Osteoblast (primary cell): Measurements from ENCODE around the gene IFT27. TPM values are rescaled to one million over a fixed set of nuclear protein-coding genes. Genes with fewer than 3 reads are reported as not detected.
A peak's percentile ranks its signal among the peaks of the same experiment; 100 is the strongest.

Source experiments
- DNase-seq: peaks from one replicate; pipeline ENCODE4 v3.0.0; 2011; ENCODE audit warnings: low spot score, mixed read lengths; ENCODE audit not compliant: insufficient read length; ENCODE audit errors: missing footprints
- H2AFZ ChIP-seq: 2 replicates; pipeline ENCODE4 v1.6.0; 2011; ENCODE audit warnings: mild to moderate bottlenecking, low read length
- H3K27ac ChIP-seq: 2 replicates; pipeline ENCODE4 v1.5.1; 2011; ENCODE audit warnings: mild to moderate bottlenecking, low read depth, low read length, moderate library complexity
- H3K27me3 ChIP-seq: 2 replicates; pipeline ENCODE4 v1.6.0; 2012; ENCODE audit warnings: mild to moderate bottlenecking, control low read depth, inconsistent platforms, low read length, moderate library complexity; ENCODE audit not compliant: insufficient read depth
- H3K36me3 ChIP-seq: 2 replicates; pipeline ENCODE4 v1.5.1; 2011; ENCODE audit warnings: mild to moderate bottlenecking, low read length, control low read depth, moderate library complexity; ENCODE audit not compliant: insufficient read depth
- H3K4me1 ChIP-seq: 2 replicates; pipeline ENCODE4 v1.5.1; 2011; ENCODE audit warnings: mild to moderate bottlenecking, low read length, control low read depth, moderate library complexity; ENCODE audit not compliant: insufficient read depth
- H3K4me2 ChIP-seq: 2 replicates; pipeline ENCODE4 v1.6.0; 2011; ENCODE audit warnings: mild to moderate bottlenecking, low read length; ENCODE audit not compliant: insufficient read depth
- H3K4me3 ChIP-seq: fragments of 200-600 bp; sonication (generic); 3 replicates; pipeline ENCODE4 v1.5.1; 2012; ENCODE audit warnings: mild to moderate bottlenecking, low read length, inconsistent platforms; ENCODE audit not compliant: insufficient read depth
- H3K79me2 ChIP-seq: 2 replicates; pipeline ENCODE4 v1.6.0; 2012; ENCODE audit warnings: mild to moderate bottlenecking, low read length, control low read depth, inconsistent platforms; ENCODE audit not compliant: insufficient read depth
- H3K9me3 ChIP-seq: 2 replicates; pipeline ENCODE4 v1.5.1; 2011; ENCODE audit warnings: low read depth, low read length, control low read depth
- H4K20me1 ChIP-seq: 2 replicates; pipeline ENCODE4 v1.6.0; 2012; ENCODE audit warnings: mild to moderate bottlenecking, low read length, control low read depth; ENCODE audit not compliant: insufficient read depth
- CTCF ChIP-seq: IDR thresholded peaks from 2 replicates; pipeline ENCODE4 v1.5.1; 2011; ENCODE audit warnings: mild to moderate bottlenecking, low read depth, low read length, moderate library complexity; ENCODE audit errors: extremely low read depth
- total RNA-seq: library from RNA; depleted of rRNA; stranded (reverse); fragments of >200 nt; gene quantifications from 2 replicates; pipeline ENCODE4 v1.2.3, GENCODE V29; 2012

IFT27 gene
- total RNA-seq, 1 donor, result 22.1 TPM

GRCh38 chr22:36738416-36739020 is 37.4 kb downstream of the IFT27 start:
- Histone ChIP-seq H3K4me2 (no peak overlapping the region), H3K27ac (no peak overlapping the region), H3K79me2 (no peaks in the 10 kb centered on the region), H2AFZ (no peak overlapping the region), H4K20me1 (no peaks in the 10 kb centered on the region), H3K9me3 (no peaks in the 10 kb centered on the region), H3K27me3 (peaks cover 13% of the 10 kb centered on the region), H3K4me3 (no peak overlapping the region), H3K4me1 (no peaks in the 10 kb centered on the region), H3K36me3 (no peaks in the 10 kb centered on the region)
- DNase-seq, result no peak
- no peak for TF ChIP-seq CTCF

GRCh38 chr22:36737776-36738175 is 38.1 kb downstream of the IFT27 start:
- DNase-seq, result no peak
- H3K4me2 ChIP-seq, result no peak overlapping the region
- H3K9me3 ChIP-seq, result no peaks in the 10 kb centered on the region
- TF ChIP-seq CTCF, result no peak
- H3K79me2 ChIP-seq, result no peaks in the 10 kb centered on the region
- no peak overlapping the region for H2AFZ ChIP-seq
- no peak overlapping the region for H3K4me3 ChIP-seq
- no peak overlapping the region for H3K27ac ChIP-seq
- H3K36me3 ChIP-seq, result no peaks in the 10 kb centered on the region
- H4K20me1 ChIP-seq, result no peaks in the 10 kb centered on the region
- no peaks in the 10 kb centered on the region for H3K4me1 ChIP-seq
- peaks cover 16% of the 10 kb centered on the region for H3K27me3 ChIP-seq

GRCh38 chr22:36736701-36737320 is 39.1 kb downstream of the IFT27 start:
- H3K4me2 ChIP-seq, result no peak overlapping the region
- no peaks in the 10 kb centered on the region for H3K36me3 ChIP-seq
- no peaks in the 10 kb centered on the region for H4K20me1 ChIP-seq
- peaks cover 16% of the 10 kb centered on the region for H3K27me3 ChIP-seq
- no peak overlapping the region for H2AFZ ChIP-seq
- TF ChIP-seq CTCF, result no peak
- no peak for DNase-seq
- H3K27ac ChIP-seq, result no peak overlapping the region
- H3K9me3 ChIP-seq, result no peaks in the 10 kb centered on the region
- no peak overlapping the region for H3K4me3 ChIP-seq
- no peaks in the 10 kb centered on the region for H3K79me2 ChIP-seq
- no peaks in the 10 kb centered on the region for H3K4me1 ChIP-seq

- H3K36me3 ChIP-seq, result no peaks in the 10 kb centered on the region
- H4K20me1 ChIP-seq, result no peaks in the 10 kb centered on the region
- no peaks in the 10 kb centered on the region for H3K79me2 ChIP-seq
- H3K4me3 ChIP-seq, result no peak overlapping the region
- H3K27ac ChIP-seq, result no peak overlapping the region
- no peak overlapping the region for H2AFZ ChIP-seq
- no peaks in the 10 kb centered on the region for H3K4me1 ChIP-seq
- H3K4me2 ChIP-seq, result no peak overlapping the region
- no peak for TF ChIP-seq CTCF
- H3K9me3 ChIP-seq, result no peaks in the 10 kb centered on the region
- H3K27me3 ChIP-seq, result peaks cover 16% of the 10 kb centered on the region
- DNase-seq, result peak; percentile 90
These were observed 41.5 kb downstream of the IFT27 start for GRCh38 chr22:36734171-36735058.
